Left hindlimb (tissue), 1 donor: ENCODE measurements around the gene SERPINB11.
"Not testable (repeated sequence)": the region's sequence is repeated elsewhere in the genome, so short reads cannot be mapped to it uniquely, and the experiment has no call there.

ENCODE experiments used
- DNase-seq: peaks from one replicate; pipeline ENCODE4 v3.0.0-alpha.2; 2018

Gene SERPINB11

GRCh38 chr18:63730773-63731172 is 28.0 kb downstream of the SERPINB11 start:
- DNase-seq = no peak

GRCh38 chr18:63731215-63731614 is 28.5 kb downstream of the SERPINB11 start:
- no peak for DNase-seq

GRCh38 chr18:63736876-63737275 is 34.1 kb downstream of the SERPINB11 start:
- no peak for DNase-seq

GRCh38 chr18:63741769-63742168 is 39.0 kb downstream of the SERPINB11 start:
- no peak for DNase-seq

- no peak for DNase-seq
Measured at GRCh38 chr18:63747006-63747405, 44.2 kb downstream of the SERPINB11 start.

- no peak for DNase-seq
Measured at GRCh38 chr18:63749489-63749888, 46.7 kb downstream of the SERPINB11 start.

- no peak for DNase-seq
Measured at GRCh38 chr18:63752636-63753035, 49.9 kb downstream of the SERPINB11 start.

- no peak for DNase-seq
Measured at GRCh38 chr18:63753676-63754075, 50.9 kb downstream of the SERPINB11 start.

- no peak for DNase-seq
Measured at GRCh38 chr18:63757541-63757940, 54.8 kb downstream of the SERPINB11 start.

GRCh38 chr18:63758615-63759240 is 56.0 kb downstream of the SERPINB11 start:
- no peak for DNase-seq

GRCh38 chr18:63759786-63760185 is 57.0 kb downstream of the SERPINB11 start:
- not testable (repeated sequence) for DNase-seq

GRCh38 chr18:63762518-63762917 is 59.8 kb downstream of the SERPINB11 start:
- DNase-seq = no peak

GRCh38 chr18:63763831-63764600 is 61.3 kb downstream of the SERPINB11 start:
- DNase-seq = no peak

GRCh38 chr18:63765837-63766236 is 63.1 kb downstream of the SERPINB11 start:
- DNase-seq = no peak
